B cell (primary cell): ENCODE results near the gene TP53I13.

Experiments used
- EZH2 ChIP-seq: IDR thresholded peaks from 2 replicates; pipeline ENCODE4 v1.6.1; 2012; ENCODE audit warnings: borderline replicate concordance, low read depth, mild to moderate bottlenecking, moderate library complexity, low read length; ENCODE audit not compliant: insufficient read depth, poor library complexity, severe bottlenecking
- TF ChIP-seq, protein P1 (sequence below): fragments of 200-600 bp; IDR thresholded peaks from one replicate; pipeline ENCODE4 v1.8.0; 2022; ENCODE audit warnings: antibody characterized with exemption, mild to moderate bottlenecking

DNA sequence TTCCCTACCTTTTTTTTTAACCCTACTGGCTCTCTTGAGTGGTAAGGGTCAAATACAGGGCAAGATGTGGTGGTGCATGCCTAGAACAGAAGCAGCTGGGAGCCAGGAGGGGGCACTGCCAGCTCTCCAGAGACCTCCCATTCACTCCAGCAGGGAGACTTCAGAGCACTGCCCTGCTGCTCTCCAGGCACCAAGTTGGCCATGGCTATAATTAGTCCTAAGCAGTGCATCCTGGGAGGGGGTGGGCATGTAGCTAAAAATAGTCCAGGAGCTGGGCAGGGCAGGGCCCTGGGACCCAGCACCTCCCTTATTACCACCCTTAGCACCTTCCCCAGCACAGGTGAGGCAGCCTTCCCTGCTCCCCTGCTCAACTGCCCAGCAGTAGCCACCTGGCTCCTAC lies 50.8 kb downstream of the TP53I13 start:
- TF ChIP-seq, protein P1, sequence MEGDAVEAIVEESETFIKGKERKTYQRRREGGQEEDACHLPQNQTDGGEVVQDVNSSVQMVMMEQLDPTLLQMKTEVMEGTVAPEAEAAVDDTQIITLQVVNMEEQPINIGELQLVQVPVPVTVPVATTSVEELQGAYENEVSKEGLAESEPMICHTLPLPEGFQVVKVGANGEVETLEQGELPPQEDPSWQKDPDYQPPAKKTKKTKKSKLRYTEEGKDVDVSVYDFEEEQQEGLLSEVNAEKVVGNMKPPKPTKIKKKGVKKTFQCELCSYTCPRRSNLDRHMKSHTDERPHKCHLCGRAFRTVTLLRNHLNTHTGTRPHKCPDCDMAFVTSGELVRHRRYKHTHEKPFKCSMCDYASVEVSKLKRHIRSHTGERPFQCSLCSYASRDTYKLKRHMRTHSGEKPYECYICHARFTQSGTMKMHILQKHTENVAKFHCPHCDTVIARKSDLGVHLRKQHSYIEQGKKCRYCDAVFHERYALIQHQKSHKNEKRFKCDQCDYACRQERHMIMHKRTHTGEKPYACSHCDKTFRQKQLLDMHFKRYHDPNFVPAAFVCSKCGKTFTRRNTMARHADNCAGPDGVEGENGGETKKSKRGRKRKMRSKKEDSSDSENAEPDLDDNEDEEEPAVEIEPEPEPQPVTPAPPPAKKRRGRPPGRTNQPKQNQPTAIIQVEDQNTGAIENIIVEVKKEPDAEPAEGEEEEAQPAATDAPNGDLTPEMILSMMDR = no peak
- no peak for TF ChIP-seq EZH2
